Right lobe of liver (tissue), 6 donors: ENCODE results near the gene VPS18. TPM values are rescaled to one million over a fixed set of nuclear protein-coding genes. Genes with fewer than 3 reads are reported as not detected.
A peak's percentile ranks its signal among the peaks of the same experiment; 100 is the strongest.

Source experiments
- ATAC-seq, 4 donors: fragments of 200-7000 bp; cut with Tn5 transposase; one replicate each; pipeline ENCODE4 v1.9.1; 2020; ENCODE audit warnings: mild to moderate bottlenecking in 4 of 4, moderate library complexity in 4 of 4
- DNase-seq, 3 donors: peaks; one replicate each; pipeline ENCODE4 v3.0.0-alpha.2; 2020
- H3K27ac ChIP-seq, 3 donors: fragments of 200-600 bp; one replicate each; pipeline ENCODE4 v1.8.0; 2022
- H3K27me3 ChIP-seq, 2 donors: fragments of 200-600 bp; one replicate each; pipeline ENCODE4 v1.8.0; 2022
- H3K36me3 ChIP-seq, 4 donors: fragments of 200-600 bp; sonication (generic) in 1 of 4; one replicate each; pipeline versions ENCODE4 v1.5.1 to v1.8.0; 2017 to 2022; ENCODE audit warnings: control low read depth in 1 of 4
- H3K4me1 ChIP-seq, 4 donors: fragments of 200-600 bp; sonication (generic) in 1 of 4; one replicate each; pipeline versions ENCODE4 v1.5.1 to v1.8.0; 2017 to 2022; ENCODE audit warnings: control low read depth in 1 of 4
- H3K4me3 ChIP-seq, 3 donors: fragments of 200-600 bp; one replicate each; pipeline ENCODE4 v1.8.0; 2022
- H3K9me3 ChIP-seq, 4 donors: fragments of 200-600 bp; sonication (generic) in 1 of 4; one replicate each; pipeline versions ENCODE4 v1.5.1 to v1.8.0; 2017 to 2022; ENCODE audit warnings: control low read depth in 1 of 4
- CTCF ChIP-seq, 4 donors: fragments of 200-600 bp in 3 of 4; fragments of 450-650 bp in 1 of 4; IDR thresholded peaks; one replicate each; pipeline versions ENCODE4 v1.5.1 to v1.8.0; 2016 to 2022; ENCODE audit warnings: antibody characterized with exemption in 4 of 4, mild to moderate bottlenecking in 2 of 4
- POLR2A ChIP-seq: fragments of 450-650 bp; IDR thresholded peaks from one replicate; pipeline ENCODE4 v1.6.1; 2017; ENCODE audit warnings: antibody characterized with exemption, mild to moderate bottlenecking
- WGBS: methylation state at CpG from one replicate; pipeline ENCODE4 v1.1.6; 2018; ENCODE audit warnings: low coverage, low lambda C conversion rate; ENCODE audit not compliant: insufficient coverage; ENCODE audit errors: missing lambda C conversion rate; 5-methylcytosine and 5-hydroxymethylcytosine counted together
- intact Hi-C, 2 donors: fragments of 100-400 bp; cut with DNase I; formaldehyde crosslinking; loops; one replicate each; pipeline versions ENCODE4 v1.11.2 to v1.14.1; 2022
- total RNA-seq, 6 experiments: library from RNA; depleted of rRNA in 2 of 6; stranded (reverse); fragments of >200 nt in 2 of 6; fragmentation: NEBNext Ultra II Directional in 3 of 6; extraction: Animal tissue kit (Norgen Biotek cat#: 25700) in 3 of 6; gene quantifications; one replicate each; pipeline versions ENCODE4 v1.1.0 to v1.2.4, GENCODE V29; 2016 to 2023
- donor health status: DM: no; HTN: yes; CAD: no.
- donor health status: DM: no; HTN: no; CAD: no.
- donor health status: DM: no; HTN: no; CAD: no.
- donor health status: DM: no; HTN: yes; CAD: no.
- donor health status: DM: no; HTN: yes; CAD: no.

VPS18 gene
- total RNA-seq, 6 experiments from 2014 or later = 8.4 to 24.7 (median 12.9) TPM

DNA sequence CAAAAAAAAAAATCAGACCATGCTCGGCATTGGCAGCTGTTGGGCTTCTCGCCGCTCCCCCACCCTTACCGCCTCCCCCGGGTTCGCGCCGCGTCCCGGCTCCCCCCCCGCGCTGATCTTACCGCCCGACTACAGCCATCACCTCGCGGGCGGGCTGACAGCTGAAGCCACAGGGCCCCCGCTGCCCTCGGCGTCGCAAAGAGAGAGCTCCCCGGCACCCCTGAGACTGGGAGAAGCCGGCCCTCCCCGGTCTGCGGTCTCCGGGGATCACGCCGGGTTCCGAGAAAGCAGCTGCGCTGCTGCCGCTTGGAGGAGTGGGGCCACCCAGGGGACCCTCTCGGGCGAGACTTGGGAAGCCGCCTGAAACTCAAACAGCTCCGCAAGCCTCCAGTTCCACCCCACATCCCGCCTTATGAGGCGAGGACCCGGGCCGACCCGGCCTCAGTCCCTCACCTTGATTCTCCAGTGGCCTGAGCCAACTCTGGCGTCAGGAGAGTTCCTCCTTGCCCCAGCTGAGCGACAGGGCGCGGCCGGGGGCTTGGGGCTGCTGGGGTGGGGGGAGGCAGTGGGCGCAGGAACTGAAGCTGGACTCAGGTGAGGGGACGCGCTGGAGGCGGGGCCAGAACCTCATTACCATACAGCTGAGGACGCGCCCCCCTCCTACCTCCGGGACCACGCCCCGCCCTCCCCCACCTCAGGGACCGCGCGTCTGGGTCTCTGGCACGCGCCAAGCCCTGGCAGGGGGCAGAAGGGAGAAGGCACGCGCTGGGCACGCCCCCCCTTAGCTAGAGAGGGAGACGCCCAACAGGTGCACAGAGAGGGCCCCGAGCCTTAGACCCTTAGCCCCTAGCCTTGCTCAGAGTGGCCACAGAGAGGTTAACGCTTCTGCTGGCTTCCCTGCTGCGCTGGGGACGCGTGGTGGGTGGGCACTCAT lies 33.9 kb downstream of the VPS18 start:
- 2% methylated on average over 18 of the region's 68 CpGs for WGBS

DNA sequence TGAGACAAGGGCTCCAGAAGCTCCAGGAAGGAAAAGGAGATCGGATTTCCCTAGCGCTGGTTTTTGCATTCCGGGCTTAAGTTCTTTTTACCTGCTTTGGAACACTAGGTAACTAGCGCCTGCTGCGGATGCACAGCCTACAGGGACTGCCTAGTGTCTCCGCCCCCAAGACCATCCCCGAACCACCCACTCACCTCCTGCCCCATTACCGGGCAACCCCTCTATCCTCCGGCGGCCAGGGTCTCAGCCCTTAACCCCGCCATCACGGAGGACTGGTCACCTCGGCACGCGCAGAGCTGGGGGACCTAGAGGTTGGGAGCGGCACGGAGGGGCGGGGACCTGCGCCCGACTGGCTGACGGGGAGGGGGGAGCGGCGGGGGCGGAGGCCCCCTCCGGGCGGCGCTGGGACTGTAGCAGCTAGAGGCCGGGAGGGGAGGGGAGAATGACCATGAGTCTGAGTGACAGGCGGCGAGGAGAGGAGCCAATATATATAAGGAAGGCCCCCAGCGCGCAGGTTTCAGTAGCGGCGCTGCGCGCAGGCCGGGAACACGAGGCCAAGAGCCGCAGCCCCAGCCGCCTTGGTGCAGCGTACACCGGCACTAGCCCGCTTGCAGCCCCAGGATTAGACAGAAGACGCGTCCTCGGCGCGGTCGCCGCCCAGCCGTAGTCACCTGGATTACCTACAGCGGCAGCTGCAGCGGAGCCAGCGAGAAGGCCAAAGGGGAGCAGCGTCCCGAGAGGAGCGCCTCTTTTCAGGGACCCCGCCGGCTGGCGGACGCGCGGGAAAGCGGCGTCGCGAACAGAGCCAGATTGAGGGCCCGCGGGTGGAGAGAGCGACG lies 34.8 kb downstream of the VPS18 start, which contains the start of gene DLL4:
Gene DLL4, plus strand, starts transcription at position 520 of the 839 bp plus-strand sequence. CDS start 329 bp downstream, outside the sequence.
- intact Hi-C loops = no loop called here
- TF ChIP-seq POLR2A = peak; percentile 78
- no peak for TF ChIP-seq CTCF (IDR thresholded peaks at IDR 0.05)
- H3K4me3 ChIP-seq = peak within 1 kb of the TSS; percentile 42 to 49 (median 43)
- 0% methylated on average over 7 of the region's 71 CpGs for WGBS
- ATAC-seq (peak; percentile 45 to 67 (median 62)), DNase-seq (peak in 1 of 3 donors; percentile 75)
- H3K4me1 ChIP-seq = peaks cover 0 to 57% (median 24%) of the 10 kb centered on the region in 4 donors
- H3K27ac ChIP-seq = peak within 1 kb of the TSS in 2 of 3 donors; percentile 8 to 48
- no peaks in the 10 kb centered on the region for H3K9me3 ChIP-seq
- peaks cover 0 to 21% of the 10 kb centered on the region in 2 donors for H3K27me3 ChIP-seq
- no peaks in the 10 kb centered on the region for H3K36me3 ChIP-seq

More for the DNA sequence above, 33.9 kb downstream of the VPS18 start:
- Histone ChIP-seq H3K4me1 (peaks cover 0 to 57% (median 24%) of the 10 kb centered on the region in 4 donors), H3K9me3 (no peaks in the 10 kb centered on the region), H3K36me3 (no peaks in the 10 kb centered on the region), H3K4me3 (peak overlapping the region in 2 of 3 donors; percentile 42 to 43), H3K27ac (no peak overlapping the region), H3K27me3 (peaks cover 0 to 21% of the 10 kb centered on the region in 2 donors)
- ATAC-seq = no peak
- no peak for TF ChIP-seq CTCF (IDR thresholded peaks at IDR 0.05)
- no peak for TF ChIP-seq POLR2A
- no peak for DNase-seq
- intact Hi-C loops = no loop called here

DNA sequence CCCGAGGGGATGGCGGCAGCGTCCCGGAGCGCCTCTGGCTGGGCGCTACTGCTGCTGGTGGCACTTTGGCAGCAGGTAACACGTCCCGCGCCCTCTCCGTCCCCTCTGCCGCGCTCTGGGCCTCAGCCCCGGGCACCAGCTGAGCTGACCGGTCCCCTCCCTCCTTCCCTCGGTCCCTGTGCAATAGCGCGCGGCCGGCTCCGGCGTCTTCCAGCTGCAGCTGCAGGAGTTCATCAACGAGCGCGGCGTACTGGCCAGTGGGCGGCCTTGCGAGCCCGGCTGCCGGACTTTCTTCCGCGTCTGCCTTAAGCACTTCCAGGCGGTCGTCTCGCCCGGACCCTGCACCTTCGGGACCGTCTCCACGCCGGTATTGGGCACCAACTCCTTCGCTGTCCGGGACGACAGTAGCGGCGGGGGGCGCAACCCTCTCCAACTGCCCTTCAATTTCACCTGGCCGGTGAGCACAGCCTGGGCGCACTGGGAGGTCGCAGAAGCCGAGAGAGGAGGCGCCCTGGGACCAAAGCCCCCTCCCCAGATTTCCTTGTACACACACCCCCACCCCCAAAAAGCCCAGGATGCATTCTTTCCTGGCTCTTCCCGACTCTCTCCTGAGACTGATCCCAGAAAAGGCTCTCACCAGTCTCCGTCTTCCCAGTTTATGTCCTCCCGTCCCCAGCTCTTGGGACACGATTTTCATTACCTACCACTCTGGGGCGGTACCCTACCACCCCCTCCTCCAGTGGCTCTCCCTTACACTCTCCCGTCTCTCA lies 35.6 kb downstream of the VPS18 start:
- Histone ChIP-seq H3K4me1 (peaks cover 0 to 57% (median 24%) of the 10 kb centered on the region in 4 donors), H3K4me3 (peak overlapping the region; percentile 42 to 49 (median 43)), H3K27ac (peak overlapping the region in 2 of 3 donors; percentile 8 to 48), H3K27me3 (peaks cover 0 to 21% of the 10 kb centered on the region in 2 donors), H3K9me3 (no peaks in the 10 kb centered on the region), H3K36me3 (no peaks in the 10 kb centered on the region)
- intact Hi-C loops = no loop called here
- ATAC-seq = peak; percentile 17 to 43 (median 32)
- under 1% methylated on average over 13 of the region's 56 CpGs for WGBS
- no peak for TF ChIP-seq POLR2A
- TF ChIP-seq CTCF (IDR thresholded peaks at IDR 0.05) = no peak
- peak in 1 of 3 donors; percentile 62 for DNase-seq
